ENCODE results near the gene FAM193B. TPM values are rescaled to one million over a fixed set of nuclear protein-coding genes. Genes with fewer than 3 reads are reported as not detected.

FAM193B gene
- total and polyA plus RNA-seq, 2 of the 13 experiments (the other 11 are each of a cell fraction or from before 2014, with no cell fraction given): 21.2 to 40.9 TPM

DNA sequence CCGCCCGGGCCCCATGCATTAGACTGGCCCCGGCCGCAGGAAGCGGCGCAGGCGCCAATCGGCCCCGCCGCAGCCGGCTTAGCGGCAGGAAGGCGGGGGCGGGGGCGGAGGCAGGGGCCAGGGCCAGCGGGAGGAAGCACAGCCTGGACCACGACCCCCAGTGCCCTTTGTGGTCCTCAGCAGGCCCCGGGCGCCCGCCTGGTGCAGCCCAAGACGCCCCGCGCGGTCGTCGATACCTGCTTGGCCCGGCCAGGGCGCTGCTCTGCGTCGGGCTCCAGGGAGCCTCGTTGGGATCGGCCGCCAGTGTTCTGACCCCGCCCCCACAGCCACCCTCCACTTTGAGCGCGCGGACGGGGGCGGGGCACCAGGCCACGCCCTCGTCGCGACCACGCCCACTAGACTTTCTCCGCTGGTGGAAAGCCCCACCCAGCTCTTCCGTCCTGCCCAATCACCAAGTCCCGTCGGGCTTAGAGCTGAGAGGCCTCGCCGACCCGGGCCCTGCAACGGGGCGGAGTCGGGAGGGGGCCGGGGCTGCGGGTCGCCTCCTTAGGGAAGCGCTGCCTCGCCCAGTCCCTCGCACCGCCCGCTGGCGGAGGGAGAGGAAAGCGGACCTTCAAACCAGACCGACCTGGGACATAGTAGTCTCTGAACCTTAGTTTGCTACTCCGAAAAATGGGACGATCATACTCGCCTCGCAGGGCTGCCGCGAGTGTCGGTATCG is 56.9 kb downstream of the FAM193B start, which contains the start of gene PDLIM7 (continued):
- TF ChIP-seq, protein P1, sequence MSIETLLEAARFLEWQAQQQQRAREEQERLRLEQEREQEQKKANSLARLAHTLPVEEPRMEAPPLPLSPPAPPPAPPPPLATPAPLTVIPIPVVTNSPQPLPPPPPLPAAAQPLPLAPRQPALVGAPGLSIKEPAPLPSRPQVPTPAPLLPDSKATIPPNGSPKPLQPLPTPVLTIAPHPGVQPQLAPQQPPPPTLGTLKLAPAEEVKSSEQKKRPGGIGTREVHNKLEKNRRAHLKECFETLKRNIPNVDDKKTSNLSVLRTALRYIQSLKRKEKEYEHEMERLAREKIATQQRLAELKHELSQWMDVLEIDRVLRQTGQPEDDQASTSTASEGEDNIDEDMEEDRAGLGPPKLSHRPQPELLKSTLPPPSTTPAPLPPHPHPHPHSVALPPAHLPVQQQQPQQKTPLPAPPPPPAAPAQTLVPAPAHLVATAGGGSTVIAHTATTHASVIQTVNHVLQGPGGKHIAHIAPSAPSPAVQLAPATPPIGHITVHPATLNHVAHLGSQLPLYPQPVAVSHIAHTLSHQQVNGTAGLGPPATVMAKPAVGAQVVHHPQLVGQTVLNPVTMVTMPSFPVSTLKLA (IDR thresholded peaks at IDR 0.05): peak; percentile 30; the same call in 1 of the 2 replicates
- TF ChIP-seq, protein P2, sequence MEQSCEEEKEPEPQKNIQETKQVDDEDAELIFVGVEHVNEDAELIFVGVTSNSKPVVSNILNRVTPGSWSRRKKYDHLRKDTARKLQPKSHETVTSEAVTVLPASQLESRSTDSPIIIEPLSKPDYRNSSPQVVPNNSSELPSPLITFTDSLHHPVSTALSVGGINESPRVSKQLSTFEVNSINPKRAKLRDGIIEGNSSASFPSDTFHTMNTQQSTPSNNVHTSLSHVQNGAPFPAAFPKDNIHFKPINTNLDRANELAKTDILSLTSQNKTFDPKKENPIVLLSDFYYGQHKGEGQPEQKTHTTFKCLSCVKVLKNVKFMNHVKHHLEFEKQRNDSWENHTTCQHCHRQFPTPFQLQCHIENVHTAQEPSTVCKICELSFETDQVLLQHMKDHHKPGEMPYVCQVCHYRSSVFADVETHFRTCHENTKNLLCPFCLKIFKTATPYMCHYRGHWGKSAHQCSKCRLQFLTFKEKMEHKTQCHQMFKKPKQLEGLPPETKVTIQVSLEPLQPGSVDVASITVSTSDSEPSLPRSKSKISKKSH (CRISPR knock-in tag; IDR thresholded peaks at IDR 0.05; ENCODE audit: borderline replicate concordance): no peak
- no peak for TF ChIP-seq TAF15 (IDR thresholded peaks at IDR 0.05; ENCODE audit: low read depth, low read length, poor library complexity, severe bottlenecking)
- TF ChIP-seq, protein P3, sequence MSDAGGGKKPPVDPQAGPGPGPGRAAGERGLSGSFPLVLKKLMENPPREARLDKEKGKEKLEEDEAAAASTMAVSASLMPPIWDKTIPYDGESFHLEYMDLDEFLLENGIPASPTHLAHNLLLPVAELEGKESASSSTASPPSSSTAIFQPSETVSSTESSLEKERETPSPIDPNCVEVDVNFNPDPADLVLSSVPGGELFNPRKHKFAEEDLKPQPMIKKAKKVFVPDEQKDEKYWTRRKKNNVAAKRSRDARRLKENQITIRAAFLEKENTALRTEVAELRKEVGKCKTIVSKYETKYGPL (CRISPR knock-in tag; IDR thresholded peaks at IDR 0.05): no peak
- TF ChIP-seq KDM3A (CRISPR knock-in tag; IDR thresholded peaks at IDR 0.05; ENCODE audit: low read depth): no peak; the same call in 1 of the 2 replicates
- TF ChIP-seq, protein P4, sequence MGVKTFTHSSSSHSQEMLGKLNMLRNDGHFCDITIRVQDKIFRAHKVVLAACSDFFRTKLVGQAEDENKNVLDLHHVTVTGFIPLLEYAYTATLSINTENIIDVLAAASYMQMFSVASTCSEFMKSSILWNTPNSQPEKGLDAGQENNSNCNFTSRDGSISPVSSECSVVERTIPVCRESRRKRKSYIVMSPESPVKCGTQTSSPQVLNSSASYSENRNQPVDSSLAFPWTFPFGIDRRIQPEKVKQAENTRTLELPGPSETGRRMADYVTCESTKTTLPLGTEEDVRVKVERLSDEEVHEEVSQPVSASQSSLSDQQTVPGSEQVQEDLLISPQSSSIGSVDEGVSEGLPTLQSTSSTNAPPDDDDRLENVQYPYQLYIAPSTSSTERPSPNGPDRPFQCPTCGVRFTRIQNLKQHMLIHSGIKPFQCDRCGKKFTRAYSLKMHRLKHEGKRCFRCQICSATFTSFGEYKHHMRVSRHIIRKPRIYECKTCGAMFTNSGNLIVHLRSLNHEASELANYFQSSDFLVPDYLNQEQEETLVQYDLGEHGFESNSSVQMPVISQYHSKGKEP (CRISPR knock-in tag; IDR thresholded peaks at IDR 0.05): no peak
- TF ChIP-seq SMC3 (IDR thresholded peaks at IDR 0.05; ENCODE audit: low read length): no peak
- TF ChIP-seq, protein P5, sequence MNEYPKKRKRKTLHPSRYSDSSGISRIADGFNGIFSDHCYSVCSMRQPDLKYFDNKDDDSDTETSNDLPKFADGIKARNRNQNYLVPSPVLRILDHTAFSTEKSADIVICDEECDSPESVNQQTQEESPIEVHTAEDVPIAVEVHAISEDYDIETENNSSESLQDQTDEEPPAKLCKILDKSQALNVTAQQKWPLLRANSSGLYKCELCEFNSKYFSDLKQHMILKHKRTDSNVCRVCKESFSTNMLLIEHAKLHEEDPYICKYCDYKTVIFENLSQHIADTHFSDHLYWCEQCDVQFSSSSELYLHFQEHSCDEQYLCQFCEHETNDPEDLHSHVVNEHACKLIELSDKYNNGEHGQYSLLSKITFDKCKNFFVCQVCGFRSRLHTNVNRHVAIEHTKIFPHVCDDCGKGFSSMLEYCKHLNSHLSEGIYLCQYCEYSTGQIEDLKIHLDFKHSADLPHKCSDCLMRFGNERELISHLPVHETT (CRISPR knock-in tag; conservative IDR thresholded peaks at IDR 0.05): 0 out of 2 replicates have a peak, but pooled peaks have one; percentile 46
- peak; percentile 79; the same call in 1 of the 2 replicates for TF ChIP-seq NKX3-1 (CRISPR knock-in tag; IDR thresholded peaks at IDR 0.05)
- TF ChIP-seq ZFP36L1 (CRISPR knock-in tag; IDR thresholded peaks at IDR 0.05): no peak
- TF ChIP-seq, protein P6, sequence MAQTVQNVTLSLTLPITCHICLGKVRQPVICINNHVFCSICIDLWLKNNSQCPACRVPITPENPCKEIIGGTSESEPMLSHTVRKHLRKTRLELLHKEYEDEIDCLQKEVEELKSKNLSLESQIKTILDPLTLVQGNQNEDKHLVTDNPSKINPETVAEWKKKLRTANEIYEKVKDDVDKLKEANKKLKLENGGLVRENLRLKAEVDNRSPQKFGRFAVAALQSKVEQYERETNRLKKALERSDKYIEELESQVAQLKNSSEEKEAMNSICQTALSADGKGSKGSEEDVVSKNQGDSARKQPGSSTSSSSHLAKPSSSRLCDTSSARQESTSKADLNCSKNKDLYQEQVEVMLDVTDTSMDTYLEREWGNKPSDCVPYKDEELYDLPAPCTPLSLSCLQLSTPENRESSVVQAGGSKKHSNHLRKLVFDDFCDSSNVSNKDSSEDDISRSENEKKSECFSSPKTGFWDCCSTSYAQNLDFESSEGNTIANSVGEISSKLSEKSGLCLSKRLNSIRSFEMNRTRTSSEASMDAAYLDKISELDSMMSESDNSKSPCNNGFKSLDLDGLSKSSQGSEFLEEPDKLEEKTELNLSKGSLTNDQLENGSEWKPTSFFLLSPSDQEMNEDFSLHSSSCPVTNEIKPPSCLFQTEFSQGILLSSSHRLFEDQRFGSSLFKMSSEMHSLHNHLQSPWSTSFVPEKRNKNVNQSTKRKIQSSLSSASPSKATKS (CRISPR knock-in tag; IDR thresholded peaks at IDR 0.05): no peak
- TF ChIP-seq, protein P7, sequence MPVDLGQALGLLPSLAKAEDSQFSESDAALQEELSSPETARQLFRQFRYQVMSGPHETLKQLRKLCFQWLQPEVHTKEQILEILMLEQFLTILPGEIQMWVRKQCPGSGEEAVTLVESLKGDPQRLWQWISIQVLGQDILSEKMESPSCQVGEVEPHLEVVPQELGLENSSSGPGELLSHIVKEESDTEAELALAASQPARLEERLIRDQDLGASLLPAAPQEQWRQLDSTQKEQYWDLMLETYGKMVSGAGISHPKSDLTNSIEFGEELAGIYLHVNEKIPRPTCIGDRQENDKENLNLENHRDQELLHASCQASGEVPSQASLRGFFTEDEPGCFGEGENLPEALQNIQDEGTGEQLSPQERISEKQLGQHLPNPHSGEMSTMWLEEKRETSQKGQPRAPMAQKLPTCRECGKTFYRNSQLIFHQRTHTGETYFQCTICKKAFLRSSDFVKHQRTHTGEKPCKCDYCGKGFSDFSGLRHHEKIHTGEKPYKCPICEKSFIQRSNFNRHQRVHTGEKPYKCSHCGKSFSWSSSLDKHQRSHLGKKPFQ (CRISPR knock-in tag; IDR thresholded peaks at IDR 0.05; ENCODE audit: insufficient replicate concordance): no peak
- TF ChIP-seq, protein P8, sequence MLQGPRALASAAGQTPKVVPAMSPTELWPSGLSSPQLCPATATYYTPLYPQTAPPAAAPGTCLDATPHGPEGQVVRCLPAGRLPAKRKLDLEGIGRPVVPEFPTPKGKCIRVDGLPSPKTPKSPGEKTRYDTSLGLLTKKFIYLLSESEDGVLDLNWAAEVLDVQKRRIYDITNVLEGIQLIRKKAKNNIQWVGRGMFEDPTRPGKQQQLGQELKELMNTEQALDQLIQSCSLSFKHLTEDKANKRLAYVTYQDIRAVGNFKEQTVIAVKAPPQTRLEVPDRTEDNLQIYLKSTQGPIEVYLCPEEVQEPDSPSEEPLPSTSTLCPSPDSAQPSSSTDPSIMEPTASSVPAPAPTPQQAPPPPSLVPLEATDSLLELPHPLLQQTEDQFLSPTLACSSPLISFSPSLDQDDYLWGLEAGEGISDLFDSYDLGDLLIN (CRISPR knock-in tag; IDR thresholded peaks at IDR 0.05; ENCODE audit: borderline replicate concordance): 0 out of 2 replicates have a peak, but pooled peaks have one; percentile 6
- TF ChIP-seq, protein P9, sequence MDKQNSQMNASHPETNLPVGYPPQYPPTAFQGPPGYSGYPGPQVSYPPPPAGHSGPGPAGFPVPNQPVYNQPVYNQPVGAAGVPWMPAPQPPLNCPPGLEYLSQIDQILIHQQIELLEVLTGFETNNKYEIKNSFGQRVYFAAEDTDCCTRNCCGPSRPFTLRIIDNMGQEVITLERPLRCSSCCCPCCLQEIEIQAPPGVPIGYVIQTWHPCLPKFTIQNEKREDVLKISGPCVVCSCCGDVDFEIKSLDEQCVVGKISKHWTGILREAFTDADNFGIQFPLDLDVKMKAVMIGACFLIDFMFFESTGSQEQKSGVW (CRISPR knock-in tag; IDR thresholded peaks at IDR 0.05; ENCODE audit: borderline replicate concordance): no peak
